Medulla oblongata (tissue), 1 donor: Measurements from ENCODE around the gene CLDN34.

ENCODE experiments used
- DNase-seq: peaks from one replicate; pipeline ENCODE4 v3.0.0-alpha.2; 2015; ENCODE audit errors: extremely low spot score

The CLDN34 gene

GRCh38 chrX:9966775-9967408, at the start of gene CLDN34:
Gene CLDN34 (plus strand): TSS chrX:9967358. CDS start chrX:9967358, 0 bp downstream.
- no peak for DNase-seq

DNA sequence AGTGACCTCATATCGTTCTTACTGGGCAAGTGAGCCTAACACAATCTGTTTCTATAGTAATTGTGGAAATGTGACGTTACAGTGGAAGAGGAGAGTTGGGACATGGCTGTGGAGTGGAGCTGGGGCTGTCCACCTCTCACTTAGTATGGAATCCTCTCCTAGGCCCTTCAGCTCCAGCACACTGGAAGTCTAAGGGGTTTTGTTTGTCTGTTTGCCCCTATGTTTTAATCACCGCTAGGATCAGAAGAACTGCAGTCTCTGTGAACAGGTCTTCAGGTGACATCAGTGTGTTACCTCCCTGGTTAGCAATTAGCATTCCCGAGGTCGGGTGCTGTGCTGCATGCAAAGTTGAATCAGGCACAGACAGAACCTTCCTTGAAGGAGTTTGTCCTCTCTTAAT, 49.3 kb upstream of the CLDN34 start:
- no peak for DNase-seq

DNA sequence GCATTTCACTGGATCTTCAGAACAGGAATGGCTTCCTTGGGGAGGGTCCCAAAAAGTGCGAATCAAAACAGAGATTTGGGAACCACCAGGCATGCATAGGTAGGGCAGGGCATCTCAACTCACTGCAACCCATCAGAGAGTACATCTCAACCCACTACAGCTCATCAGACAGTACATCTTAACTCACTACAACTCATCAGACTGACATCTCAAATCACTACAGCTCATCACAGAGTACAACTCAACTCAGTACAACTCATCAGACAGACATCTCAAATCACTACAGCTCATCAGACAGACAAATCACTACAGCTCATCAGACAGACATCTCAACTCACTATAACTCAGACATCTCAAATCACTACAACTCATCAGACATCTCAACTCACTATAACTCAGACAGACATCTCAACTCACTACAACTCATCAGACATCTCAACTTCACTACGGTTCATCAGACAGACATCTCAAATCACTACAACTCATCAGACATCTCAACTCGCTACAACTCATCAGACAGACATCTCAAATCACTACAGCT, 47.5 kb upstream of the CLDN34 start:
- DNase-seq = no peak

DNA sequence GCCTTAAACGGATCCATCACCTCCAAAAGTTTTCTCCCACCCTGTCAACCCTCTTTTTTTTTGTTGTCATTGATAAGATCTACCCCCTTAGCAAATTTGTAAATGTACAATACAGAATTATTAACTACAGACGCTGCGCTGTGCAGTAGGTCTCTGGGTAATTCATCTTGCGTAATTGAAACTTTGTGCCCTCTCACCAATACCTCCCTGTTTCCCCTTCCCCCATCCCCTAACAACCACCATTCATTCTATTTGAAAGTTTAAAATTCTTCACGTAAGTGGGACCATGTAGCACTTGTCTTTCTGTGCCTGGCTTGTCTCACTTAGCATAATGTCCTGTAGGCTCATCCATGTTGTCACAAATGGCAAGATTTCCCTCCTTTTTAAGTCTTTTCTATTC, 45.8 kb upstream of the CLDN34 start:
- DNase-seq = no peak

- no peak for DNase-seq
Measured at GRCh38 chrX:9923357-9923756, 43.8 kb upstream of the CLDN34 start.

- no peak for DNase-seq
Measured at GRCh38 chrX:9926002-9926401, 41.2 kb upstream of the CLDN34 start.

DNA sequence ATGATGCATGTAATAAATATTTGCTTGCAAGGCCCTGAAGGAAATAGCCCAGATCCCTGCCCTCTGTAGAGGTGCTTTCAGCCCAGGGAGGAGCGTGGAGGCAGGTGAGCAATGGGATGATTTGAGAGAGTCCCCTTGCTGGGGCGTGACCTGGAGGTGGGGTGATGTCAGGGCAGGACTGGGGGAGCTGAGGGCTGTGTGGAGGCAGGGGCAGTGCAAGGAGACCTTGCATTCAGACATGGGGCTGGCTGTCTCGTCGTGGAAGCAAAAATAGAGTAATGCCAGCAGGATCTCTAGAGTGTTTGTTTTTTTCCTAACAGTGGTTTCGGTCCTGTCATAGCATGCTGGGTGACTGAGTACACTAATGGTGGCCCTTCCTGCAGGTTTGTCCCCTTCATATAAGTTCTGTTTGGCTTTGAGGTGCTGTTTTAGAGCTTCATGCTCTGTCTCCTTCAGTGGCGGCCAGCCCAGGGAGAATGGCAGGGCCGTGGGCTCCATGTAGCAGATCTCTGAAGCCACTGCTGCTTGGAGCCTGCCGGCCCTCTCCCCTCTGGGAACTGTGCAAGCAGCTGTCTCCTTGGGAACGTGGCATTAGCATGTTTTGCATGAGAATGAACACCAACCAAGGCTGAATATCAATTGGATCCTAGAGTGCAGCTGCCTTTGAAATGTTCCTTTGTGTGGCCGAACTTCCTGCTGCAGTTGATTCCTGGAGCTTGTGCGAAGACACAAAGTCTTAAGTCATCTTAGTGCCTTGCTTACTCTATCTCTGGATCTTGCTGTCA, 39.3 kb upstream of the CLDN34 start:
- peak; percentile 62 for DNase-seq

DNA sequence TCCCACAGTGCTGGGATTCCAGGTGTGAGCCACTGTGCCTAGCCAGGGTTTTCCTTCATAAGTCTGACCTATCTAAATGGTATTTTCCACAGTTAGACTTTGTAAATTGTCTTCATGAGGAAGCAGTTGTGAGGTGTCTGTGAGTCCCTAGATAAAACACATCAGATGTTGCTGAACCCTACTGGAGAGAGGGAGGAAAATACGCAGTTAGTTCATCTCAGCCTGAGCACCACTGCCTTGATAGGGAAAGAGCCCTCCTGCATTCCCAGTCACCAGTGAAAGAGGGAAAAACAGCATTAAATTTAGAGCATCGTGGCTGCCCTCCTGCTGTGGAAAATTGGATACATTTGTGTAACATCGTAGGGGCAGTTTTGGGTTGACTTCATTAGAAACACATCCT, 31.7 kb upstream of the CLDN34 start:
- DNase-seq = peak; percentile 5

GRCh38 chrX:9937761-9938160, 29.4 kb upstream of the CLDN34 start:
- no peak for DNase-seq

DNA sequence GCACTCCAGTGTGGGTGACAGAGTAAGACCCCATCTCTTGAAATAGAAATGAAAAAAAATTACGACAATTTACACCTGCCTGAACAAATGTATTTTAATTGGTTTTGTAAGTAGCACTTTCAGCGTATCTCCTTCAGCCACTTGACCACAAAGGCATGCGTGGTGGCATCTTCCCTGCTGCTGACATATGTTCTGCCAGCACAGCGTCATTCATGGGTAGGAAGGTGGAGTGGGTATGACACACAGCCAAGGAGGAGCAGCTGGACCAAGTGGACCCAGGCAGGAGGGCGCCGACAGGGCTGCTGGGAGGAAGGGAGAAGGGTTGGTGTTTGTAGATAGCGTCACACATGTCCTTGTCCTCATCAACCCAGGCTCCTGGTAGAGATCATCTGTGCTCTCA, 28.6 kb upstream of the CLDN34 start:
- DNase-seq = no peak

GRCh38 chrX:9940421-9940820, 26.7 kb upstream of the CLDN34 start:
- DNase-seq = no peak

GRCh38 chrX:9942086-9942485, 25.1 kb upstream of the CLDN34 start:
- DNase-seq = no peak

DNA sequence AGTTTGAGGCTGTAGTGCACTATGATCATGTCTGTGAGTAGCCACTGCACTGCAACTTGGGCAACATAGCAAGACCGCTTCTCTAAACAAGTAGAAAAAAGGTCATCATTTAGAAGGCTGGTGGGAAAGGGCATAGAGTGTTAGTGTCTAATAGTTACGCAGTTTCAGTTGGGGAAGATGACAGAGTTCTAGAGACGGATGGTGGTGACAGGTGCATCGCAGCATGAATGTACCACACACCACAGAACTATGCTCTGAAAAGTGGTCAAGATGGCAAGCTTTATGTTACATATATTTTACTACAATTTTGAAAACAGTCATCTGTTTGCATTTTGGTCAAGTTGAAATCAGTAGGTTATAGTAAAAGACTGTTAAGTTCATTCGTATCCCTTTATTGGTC, 23.7 kb upstream of the CLDN34 start:
- DNase-seq = no peak

GRCh38 chrX:9947131-9947794, 19.9 kb upstream of the CLDN34 start:
- DNase-seq = no peak

DNA sequence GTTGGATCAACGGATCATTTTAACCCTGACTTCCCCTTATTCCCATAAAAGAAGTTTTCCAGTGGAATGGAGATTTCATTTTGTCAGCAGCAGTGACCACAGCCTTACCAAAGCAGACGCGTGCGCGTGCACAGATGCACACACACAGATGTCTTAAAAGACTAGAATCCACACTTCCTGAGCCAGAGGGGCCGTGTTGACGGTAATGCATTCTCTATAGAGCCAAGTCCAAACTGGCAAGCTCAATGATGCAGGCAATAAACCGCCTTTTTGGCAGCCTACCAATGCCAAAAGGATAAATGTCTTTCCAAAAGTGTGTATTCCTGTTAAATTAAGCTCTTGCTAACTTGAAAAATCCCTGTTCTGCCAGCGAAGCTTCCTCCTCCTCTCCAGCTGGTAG, 18.8 kb upstream of the CLDN34 start:
- DNase-seq = peak; percentile 5

DNA sequence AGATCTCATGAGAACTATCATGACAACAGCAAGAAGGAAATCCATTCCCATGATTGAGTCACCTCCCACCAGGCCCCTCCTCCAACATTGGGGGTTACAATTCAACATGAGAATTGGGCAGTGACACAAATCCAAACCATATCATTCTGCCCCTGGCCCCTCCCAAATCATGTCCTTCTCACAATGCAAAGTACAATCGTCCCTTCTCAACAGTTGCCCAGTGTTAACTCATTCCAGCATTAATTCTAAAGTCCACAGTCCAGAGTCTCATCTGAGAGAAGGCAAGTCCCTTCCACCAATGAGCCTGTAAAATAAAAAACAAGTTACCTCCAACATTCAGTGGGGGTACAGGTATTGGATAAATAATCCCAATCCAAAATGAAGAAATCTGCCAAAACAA, 14.9 kb upstream of the CLDN34 start:
- DNase-seq = no peak

DNA sequence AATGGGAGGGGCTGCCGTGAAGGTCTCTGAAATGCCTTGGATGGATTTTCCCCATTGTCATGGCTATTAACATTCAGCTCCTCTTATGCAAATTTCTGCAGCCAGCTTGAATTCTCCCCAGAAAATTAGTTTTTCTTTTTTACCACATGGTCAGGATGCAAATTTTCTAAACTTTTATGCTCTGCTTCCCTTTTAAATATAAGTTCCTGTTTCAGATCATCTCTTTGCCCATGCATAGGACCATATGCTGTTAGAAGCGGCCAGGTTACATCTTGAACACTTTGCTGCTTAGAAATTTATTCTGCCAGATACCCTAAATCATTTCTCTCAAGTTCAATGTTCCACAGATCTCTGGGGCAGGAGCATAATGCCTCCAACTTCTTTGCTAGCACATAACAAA, 13.8 kb upstream of the CLDN34 start:
- DNase-seq = no peak

GRCh38 chrX:9955506-9955905, 11.7 kb upstream of the CLDN34 start:
- no peak for DNase-seq

DNA sequence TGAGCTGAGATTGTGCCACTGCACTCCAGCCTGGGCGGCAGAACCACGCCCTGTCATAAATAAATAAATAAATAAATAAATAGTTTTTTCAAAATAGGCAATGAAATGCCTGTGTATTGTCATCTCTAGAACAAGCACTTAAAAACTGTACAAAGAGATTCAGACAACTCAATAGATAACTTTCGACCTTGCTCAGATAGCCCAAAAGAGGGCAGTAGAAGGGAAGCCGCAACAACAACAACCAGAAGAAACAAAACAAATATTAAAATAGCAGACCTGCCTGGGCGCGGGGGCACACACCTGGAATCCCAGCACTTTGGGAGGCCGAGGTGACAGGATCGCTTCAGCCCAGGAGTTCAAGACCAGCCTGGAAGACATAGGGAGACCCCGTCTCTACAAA, 9.4 kb upstream of the CLDN34 start:
- DNase-seq = no peak

- DNase-seq = no peak
Measured at GRCh38 chrX:9958183-9958582, 9.0 kb upstream of the CLDN34 start.

- no peak for DNase-seq
Measured at GRCh38 chrX:9961750-9962149, 5.4 kb upstream of the CLDN34 start.

DNA sequence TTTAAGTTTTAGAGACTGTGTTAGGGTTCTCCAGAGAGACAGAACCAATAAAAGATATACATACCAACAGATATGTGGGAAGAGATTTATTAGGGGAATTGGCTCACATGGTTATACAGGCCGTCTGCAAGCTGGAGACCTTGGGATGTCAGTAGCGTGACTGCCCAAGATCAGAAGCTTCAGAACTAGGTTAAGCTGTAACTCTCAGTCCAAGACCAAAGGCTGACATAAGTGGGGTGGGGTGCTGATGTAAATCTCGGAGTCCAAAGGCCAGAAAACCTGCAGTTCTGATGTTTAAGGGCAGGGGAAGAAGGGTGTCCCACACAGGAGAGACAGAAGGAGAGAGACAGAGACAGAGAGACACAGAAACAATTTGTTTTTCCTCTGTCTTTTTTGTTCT, 10.5 kb downstream of the CLDN34 start:
- no peak for DNase-seq

- no peak for DNase-seq
Measured at GRCh38 chrX:9980401-9980800, 13.2 kb downstream of the CLDN34 start.
